Measurements from ENCODE around the gene TMED1.
"Not testable (repeated sequence)": the region's sequence is repeated elsewhere in the genome, so short reads cannot be mapped to it uniquely, and the experiment has no call there.

TMED1 gene

GRCh38 chr19:10863107-10863717, 27.2 kb upstream of the TMED1 start:
- DNase-seq (ENCODE audit: low read depth in 2 of 3, low spot score in 2 of 3) = no peak

GRCh38 chr19:10862561-10863106, 26.6 kb upstream of the TMED1 start:
- DNase-seq (ENCODE audit: low read depth in 2 of 3, low spot score in 2 of 3) = no peak

- DNase-seq (ENCODE audit: low read depth in 2 of 3, low spot score in 2 of 3) = no peak
Observed at GRCh38 chr19:10861103-10861651, 25.2 kb upstream of the TMED1 start.

GRCh38 chr19:10858204-10858828, 22.3 kb upstream of the TMED1 start:
- DNase-seq (ENCODE audit: low read depth in 2 of 3, low spot score in 2 of 3) = no peak

- DNase-seq (ENCODE audit: low read depth in 2 of 3, low spot score in 2 of 3) = not testable (repeated sequence)
Observed at GRCh38 chr19:10856899-10857298, 20.9 kb upstream of the TMED1 start.

GRCh38 chr19:10855879-10856522, 20.0 kb upstream of the TMED1 start:
- no peak for DNase-seq (ENCODE audit: low read depth in 2 of 3, low spot score in 2 of 3)

- no peak for DNase-seq (ENCODE audit: low read depth in 2 of 3, low spot score in 2 of 3)
Observed at GRCh38 chr19:10854350-10855089, 18.5 kb upstream of the TMED1 start.

GRCh38 chr19:10852941-10853340, 16.9 kb upstream of the TMED1 start:
- no peak for DNase-seq (ENCODE audit: low read depth in 2 of 3, low spot score in 2 of 3)

- no peak for DNase-seq (ENCODE audit: low read depth in 2 of 3, low spot score in 2 of 3)
Observed at GRCh38 chr19:10852098-10852800, 16.2 kb upstream of the TMED1 start.

- DNase-seq (ENCODE audit: low read depth in 2 of 3, low spot score in 2 of 3) = no peak
Observed at GRCh38 chr19:10850631-10851030, 14.6 kb upstream of the TMED1 start.

- DNase-seq (ENCODE audit: low read depth in 2 of 3, low spot score in 2 of 3) = no peak
Observed at GRCh38 chr19:10848230-10848856, 12.3 kb upstream of the TMED1 start, which contains the start of gene C19orf38. Gene C19orf38, plus strand, starts transcription at chr19:10848415. Its CDS starts 94 bp downstream, at chr19:10848509.

- DNase-seq (ENCODE audit: low read depth in 2 of 3, low spot score in 2 of 3) = no peak
Observed at GRCh38 chr19:10846500-10847202, 10.6 kb upstream of the TMED1 start.

GRCh38 chr19:10842788-10843187, 6.8 kb upstream of the TMED1 start:
- DNase-seq (ENCODE audit: low read depth in 2 of 3, low spot score in 2 of 3) = no peak

GRCh38 chr19:10839114-10840050, 3.4 kb upstream of the TMED1 start:
- no peak for DNase-seq (ENCODE audit: low read depth in 2 of 3, low spot score in 2 of 3)

GRCh38 chr19:10838377-10838776, 2.4 kb upstream of the TMED1 start:
- no peak for DNase-seq (ENCODE audit: low read depth in 2 of 3, low spot score in 2 of 3)

- DNase-seq (ENCODE audit: low read depth in 2 of 3, low spot score in 2 of 3) = not testable (repeated sequence)
Observed at GRCh38 chr19:10837649-10838048, 1.6 kb upstream of the TMED1 start.

- DNase-seq (ENCODE audit: low read depth in 2 of 3, low spot score in 2 of 3) = peak in 2 of 3 experiments; percentile 63 to 81
Observed at GRCh38 chr19:10836479-10837330, 693 bp upstream of the TMED1 start.
